GM23338 (cell line): ENCODE measurements around the gene BID.

ENCODE experiments used
- JUNB ChIP-seq: IDR thresholded peaks from one replicate; pipeline ENCODE4 v1.6.1; 2016; ENCODE audit warnings: antibody characterized with exemption; ENCODE audit not compliant: unreplicated experiment
- POLR2AphosphoS5 ChIP-seq: IDR thresholded peaks from 2 replicates; pipeline ENCODE4 v1.6.1; 2016; ENCODE audit warnings: antibody characterized with exemption, low read depth
- TF ChIP-seq, protein P1 (sequence below), 2 experiments: fragments of 200-600 bp in 1 of 2; sonication (generic) in 1 of 2; conservative IDR thresholded peaks; 2 replicates each; pipeline versions ENCODE4 v1.5.1 to v1.6.1; 2016 to 2017; ENCODE audit warnings: antibody characterized with exemption in 2 of 2, low read depth in 2 of 2, mild to moderate bottlenecking in 2 of 2, moderate library complexity in 1 of 2

DNA sequence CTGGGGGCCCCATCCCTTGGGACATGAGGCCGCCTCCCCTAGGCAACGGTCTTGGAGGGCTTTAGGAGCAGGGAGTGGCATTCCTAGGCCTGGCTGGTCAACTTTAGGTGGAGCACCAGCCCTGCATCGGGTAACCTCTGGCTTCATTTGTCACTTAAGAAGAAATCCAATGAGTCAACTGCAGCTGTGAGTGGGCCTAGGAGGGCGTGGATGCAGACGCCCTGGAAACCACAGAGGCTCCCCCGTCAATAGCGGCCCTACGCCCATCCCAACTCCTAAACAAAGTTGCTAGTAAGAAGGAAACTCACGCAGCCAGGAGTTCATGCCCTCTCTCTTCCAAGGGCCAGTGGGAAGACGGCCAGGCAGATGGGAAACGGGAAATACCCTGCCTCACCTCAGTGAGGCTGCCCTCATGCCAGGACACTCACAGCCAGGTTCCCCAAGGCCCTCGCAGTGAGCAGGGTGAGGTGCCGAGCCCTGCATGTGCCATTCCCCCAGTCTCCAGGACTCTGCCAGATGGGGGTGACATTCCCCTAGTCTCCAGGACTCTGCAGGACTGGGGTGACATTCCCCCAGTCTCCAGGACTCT is 20.8 kb downstream of the BID start:
- TF ChIP-seq, protein P1, sequence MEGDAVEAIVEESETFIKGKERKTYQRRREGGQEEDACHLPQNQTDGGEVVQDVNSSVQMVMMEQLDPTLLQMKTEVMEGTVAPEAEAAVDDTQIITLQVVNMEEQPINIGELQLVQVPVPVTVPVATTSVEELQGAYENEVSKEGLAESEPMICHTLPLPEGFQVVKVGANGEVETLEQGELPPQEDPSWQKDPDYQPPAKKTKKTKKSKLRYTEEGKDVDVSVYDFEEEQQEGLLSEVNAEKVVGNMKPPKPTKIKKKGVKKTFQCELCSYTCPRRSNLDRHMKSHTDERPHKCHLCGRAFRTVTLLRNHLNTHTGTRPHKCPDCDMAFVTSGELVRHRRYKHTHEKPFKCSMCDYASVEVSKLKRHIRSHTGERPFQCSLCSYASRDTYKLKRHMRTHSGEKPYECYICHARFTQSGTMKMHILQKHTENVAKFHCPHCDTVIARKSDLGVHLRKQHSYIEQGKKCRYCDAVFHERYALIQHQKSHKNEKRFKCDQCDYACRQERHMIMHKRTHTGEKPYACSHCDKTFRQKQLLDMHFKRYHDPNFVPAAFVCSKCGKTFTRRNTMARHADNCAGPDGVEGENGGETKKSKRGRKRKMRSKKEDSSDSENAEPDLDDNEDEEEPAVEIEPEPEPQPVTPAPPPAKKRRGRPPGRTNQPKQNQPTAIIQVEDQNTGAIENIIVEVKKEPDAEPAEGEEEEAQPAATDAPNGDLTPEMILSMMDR (conservative IDR thresholded peaks at IDR 0.05; ENCODE audit: low read depth in 2 of 2), result no peak
- TF ChIP-seq POLR2AphosphoS5 (no peak), JUNB (no peak)
